ENCODE measurements around the gene BTBD8.

The BTBD8 gene

DNA sequence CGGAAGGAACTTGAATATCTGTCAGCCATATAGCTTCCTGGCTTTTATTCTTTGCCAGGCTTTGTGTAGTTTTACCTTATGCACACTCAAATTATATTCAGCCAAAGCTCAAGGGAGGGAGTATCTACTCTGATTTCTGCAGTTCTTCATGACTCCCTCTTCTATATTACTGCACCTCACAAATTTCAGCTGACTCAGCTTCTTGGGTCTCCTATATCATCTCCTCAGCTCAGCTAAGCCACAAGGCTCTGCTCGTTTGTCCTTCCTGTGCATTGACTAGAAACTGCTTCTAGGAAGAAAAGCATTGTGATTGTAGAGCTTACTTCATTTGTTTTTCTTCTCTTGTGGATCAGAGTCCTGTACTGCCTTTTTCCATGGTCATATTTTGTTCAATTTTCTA lies 37.4 kb downstream of the BTBD8 start:
- TF ChIP-seq, protein P1, sequence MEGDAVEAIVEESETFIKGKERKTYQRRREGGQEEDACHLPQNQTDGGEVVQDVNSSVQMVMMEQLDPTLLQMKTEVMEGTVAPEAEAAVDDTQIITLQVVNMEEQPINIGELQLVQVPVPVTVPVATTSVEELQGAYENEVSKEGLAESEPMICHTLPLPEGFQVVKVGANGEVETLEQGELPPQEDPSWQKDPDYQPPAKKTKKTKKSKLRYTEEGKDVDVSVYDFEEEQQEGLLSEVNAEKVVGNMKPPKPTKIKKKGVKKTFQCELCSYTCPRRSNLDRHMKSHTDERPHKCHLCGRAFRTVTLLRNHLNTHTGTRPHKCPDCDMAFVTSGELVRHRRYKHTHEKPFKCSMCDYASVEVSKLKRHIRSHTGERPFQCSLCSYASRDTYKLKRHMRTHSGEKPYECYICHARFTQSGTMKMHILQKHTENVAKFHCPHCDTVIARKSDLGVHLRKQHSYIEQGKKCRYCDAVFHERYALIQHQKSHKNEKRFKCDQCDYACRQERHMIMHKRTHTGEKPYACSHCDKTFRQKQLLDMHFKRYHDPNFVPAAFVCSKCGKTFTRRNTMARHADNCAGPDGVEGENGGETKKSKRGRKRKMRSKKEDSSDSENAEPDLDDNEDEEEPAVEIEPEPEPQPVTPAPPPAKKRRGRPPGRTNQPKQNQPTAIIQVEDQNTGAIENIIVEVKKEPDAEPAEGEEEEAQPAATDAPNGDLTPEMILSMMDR (IDR thresholded peaks at IDR 0.05; ENCODE audit: borderline replicate concordance, insufficient read depth, low read depth, low read length), result no peak
- no peak overlapping the region for H3K4me3 ChIP-seq (ENCODE audit: low read depth, low read length)

DNA sequence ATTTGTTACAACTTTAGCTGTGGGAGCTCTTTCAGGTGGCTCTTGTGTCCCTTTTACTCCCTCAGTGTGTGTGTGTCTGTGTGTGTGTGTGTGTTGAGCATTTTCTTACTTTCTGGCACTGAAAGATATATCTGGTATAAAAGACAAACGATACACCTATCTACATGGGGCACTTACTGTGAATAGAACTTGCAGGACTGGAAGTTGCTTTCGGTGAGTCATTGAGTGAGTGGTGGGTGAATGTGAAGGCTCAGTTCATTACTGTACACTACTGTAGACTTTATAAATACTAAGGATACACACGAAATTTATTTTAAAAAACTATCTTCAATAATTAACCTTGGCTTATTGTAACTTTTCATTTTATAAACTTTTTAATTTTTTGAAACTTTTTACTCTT lies 38.7 kb downstream of the BTBD8 start:
- TF ChIP-seq, protein P1 (IDR thresholded peaks at IDR 0.05; ENCODE audit: borderline replicate concordance, insufficient read depth, low read depth, low read length), result no peak

DNA sequence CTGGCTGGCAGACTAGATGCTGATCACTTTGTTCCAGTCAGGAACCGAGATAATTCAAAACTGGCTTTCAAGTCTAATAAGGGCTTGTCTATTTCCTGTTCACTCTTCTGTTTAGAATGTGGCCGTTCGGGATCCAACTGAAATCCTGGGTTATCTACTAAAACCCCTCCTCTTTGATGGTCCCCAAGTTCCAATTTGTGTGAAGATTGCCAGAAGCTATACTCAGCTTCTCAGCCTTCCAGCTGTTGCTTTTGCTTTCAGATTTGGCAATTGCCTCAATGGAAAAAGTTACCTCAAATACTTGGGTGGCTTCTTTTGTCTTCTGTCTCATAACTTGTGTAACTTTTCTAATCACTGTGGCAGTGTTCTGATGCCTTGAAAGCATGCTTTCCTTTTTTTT lies 43.7 kb downstream of the BTBD8 start:
- H3K4me3 ChIP-seq (ENCODE audit: low read depth, low read length), result no peak overlapping the region
- TF ChIP-seq, protein P1 (IDR thresholded peaks at IDR 0.05; ENCODE audit: borderline replicate concordance, insufficient read depth, low read depth, low read length), result no peak

More for the DNA sequence above, 38.7 kb downstream of the BTBD8 start:
- H3K4me3 ChIP-seq (ENCODE audit: low read depth, low read length), result no peak overlapping the region

DNA sequence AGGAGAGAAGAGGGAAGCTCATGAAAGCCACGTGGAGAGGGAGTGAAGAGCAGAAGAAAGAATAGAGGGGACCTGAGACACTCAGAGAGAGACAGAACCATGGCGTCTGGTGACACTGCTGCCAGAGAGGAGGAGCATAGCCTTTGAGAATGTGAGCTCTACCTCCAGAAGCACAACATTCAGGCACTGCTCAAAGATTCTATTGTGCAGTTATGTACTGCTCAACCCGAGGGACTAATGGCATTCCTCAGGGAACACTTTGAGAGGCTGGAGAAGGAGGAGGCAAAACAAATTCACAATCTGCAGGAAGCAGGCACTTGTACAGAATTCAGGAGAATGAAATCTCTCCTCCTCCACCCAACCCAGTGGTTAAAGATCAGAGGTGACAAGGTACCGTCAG lies 45.1 kb downstream of the BTBD8 start:
- no peak overlapping the region for H3K4me3 ChIP-seq (ENCODE audit: low read depth, low read length)
- TF ChIP-seq, protein P1 (IDR thresholded peaks at IDR 0.05; ENCODE audit: borderline replicate concordance, insufficient read depth, low read depth, low read length), result no peak

DNA sequence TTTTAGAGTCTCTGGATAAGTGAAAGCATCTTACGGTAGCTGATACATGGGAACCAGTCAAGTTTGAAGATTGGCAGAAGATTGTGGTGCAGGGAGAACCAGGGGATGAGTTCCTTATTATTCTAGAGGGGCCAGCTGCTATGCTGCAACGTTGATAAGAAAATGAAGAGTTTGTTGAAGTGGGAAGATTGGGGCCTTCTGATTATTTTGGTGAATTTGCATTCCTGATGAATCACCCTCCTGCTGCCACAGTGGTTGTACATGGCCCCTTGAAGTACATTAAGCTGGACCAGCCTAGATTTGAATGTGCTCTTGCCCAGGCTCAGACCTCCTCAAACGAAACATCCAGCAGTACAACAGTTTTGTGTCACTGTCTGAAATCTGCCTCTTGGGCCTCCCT lies 45.9 kb downstream of the BTBD8 start:
- TF ChIP-seq, protein P1 (IDR thresholded peaks at IDR 0.05; ENCODE audit: borderline replicate concordance, insufficient read depth, low read depth, low read length), result no peak
- no peak overlapping the region for H3K4me3 ChIP-seq (ENCODE audit: low read depth, low read length)

DNA sequence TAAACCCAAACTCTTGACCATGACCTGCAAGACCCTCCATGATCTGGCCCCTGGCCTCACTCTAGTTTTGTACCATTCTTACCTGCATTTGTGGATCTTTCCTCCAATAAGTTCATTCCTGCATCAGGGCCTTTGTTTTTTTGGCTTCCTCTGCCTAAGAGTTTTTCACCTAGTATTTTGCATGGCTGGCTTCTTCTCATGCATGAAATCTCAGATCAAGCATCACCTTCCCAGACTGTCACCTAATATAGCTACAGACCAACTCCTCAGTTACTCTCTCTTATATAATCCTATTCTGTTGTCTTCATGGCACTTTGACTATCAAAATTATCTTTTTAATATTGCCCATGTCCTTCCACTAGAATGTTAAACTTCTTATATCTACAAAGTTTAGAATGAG lies 54.2 kb downstream of the BTBD8 start:
- TF ChIP-seq, protein P1 (IDR thresholded peaks at IDR 0.05; ENCODE audit: borderline replicate concordance, insufficient read depth, low read depth, low read length), result no peak
- no peak overlapping the region for H3K4me3 ChIP-seq (ENCODE audit: low read depth, low read length)

DNA sequence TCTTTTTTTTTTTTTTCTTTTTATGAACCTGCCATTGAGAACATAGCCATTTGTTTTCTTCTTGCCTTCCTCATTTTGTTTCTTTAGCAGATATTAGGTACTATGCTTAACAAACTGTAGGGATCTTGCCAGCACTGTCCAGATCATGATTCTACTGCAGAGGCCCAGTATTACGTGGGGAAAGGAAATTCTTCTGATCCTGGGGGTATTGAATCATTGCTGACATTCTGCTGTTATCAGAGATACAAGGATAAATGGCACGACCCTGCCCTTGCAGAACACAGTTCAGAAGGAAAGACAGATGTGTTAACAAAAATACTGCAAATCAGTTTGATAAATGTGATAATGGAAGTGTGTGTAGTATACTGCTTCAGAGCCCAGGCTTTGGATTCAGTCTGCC lies 56.2 kb downstream of the BTBD8 start:
- TF ChIP-seq, protein P1 (IDR thresholded peaks at IDR 0.05; ENCODE audit: borderline replicate concordance, insufficient read depth, low read depth, low read length), result no peak
- no peak overlapping the region for H3K4me3 ChIP-seq (ENCODE audit: low read depth, low read length)
